IPS-NIHi7 (cell line): ENCODE measurements around the gene TRAM2.

Experiments used
- DNase-seq: peaks from one replicate; pipeline ENCODE4 v3.0.0; 2012; ENCODE audit warnings: mixed read lengths; ENCODE audit errors: extremely low spot score

Gene TRAM2

GRCh38 chr6:52594221-52594620 lies 17.4 kb upstream of the TRAM2 start:
- no peak for DNase-seq

GRCh38 chr6:52591832-52592231 lies 15.0 kb upstream of the TRAM2 start:
- DNase-seq = no peak

GRCh38 chr6:52590152-52590891 lies 13.5 kb upstream of the TRAM2 start:
- no peak for DNase-seq

- no peak for DNase-seq
These were observed 11.8 kb upstream of the TRAM2 start for GRCh38 chr6:52588710-52589091.

- DNase-seq = no peak
These were observed 11.3 kb upstream of the TRAM2 start for GRCh38 chr6:52588087-52588709.

- DNase-seq = no peak
These were observed 10.1 kb upstream of the TRAM2 start for GRCh38 chr6:52587001-52587400.

GRCh38 chr6:52584203-52584602 lies 7.3 kb upstream of the TRAM2 start:
- DNase-seq = no peak

GRCh38 chr6:52582996-52583395 lies 6.1 kb upstream of the TRAM2 start:
- no peak for DNase-seq

- DNase-seq = no peak
These were observed 5.6 kb upstream of the TRAM2 start for GRCh38 chr6:52582446-52582845.

- DNase-seq = no peak
These were observed 4.0 kb upstream of the TRAM2 start for GRCh38 chr6:52580905-52581304.

- DNase-seq = no peak
These were observed 2.3 kb upstream of the TRAM2 start for GRCh38 chr6:52579006-52579660.

GRCh38 chr6:52577778-52578463 lies 1.1 kb upstream of the TRAM2 start:
- no peak for DNase-seq

- DNase-seq = peak; percentile 67
These were observed 353 bp downstream of the TRAM2 start for GRCh38 chr6:52576392-52577021.

GRCh38 chr6:52576054-52576391 lies 837 bp downstream of the TRAM2 start:
- no peak for DNase-seq

- DNase-seq = no peak
These were observed 1.4 kb downstream of the TRAM2 start for GRCh38 chr6:52575502-52575892.

- no peak for DNase-seq
These were observed 2.0 kb downstream of the TRAM2 start for GRCh38 chr6:52574709-52575501.

GRCh38 chr6:52573295-52573694 lies 3.6 kb downstream of the TRAM2 start:
- no peak for DNase-seq

- DNase-seq = no peak
These were observed 4.3 kb downstream of the TRAM2 start for GRCh38 chr6:52572536-52572935.

GRCh38 chr6:52571099-52571755 lies 5.6 kb downstream of the TRAM2 start:
- no peak for DNase-seq

- DNase-seq = no peak
These were observed 6.6 kb downstream of the TRAM2 start for GRCh38 chr6:52570291-52570700.

- no peak for DNase-seq
These were observed 8.5 kb downstream of the TRAM2 start for GRCh38 chr6:52568320-52568719.
